Lower leg skin (tissue), 3 donors: ENCODE results near the gene MAGEA9.

Experiments
- CTCF ChIP-seq, 3 donors: fragments of 450-650 bp; IDR thresholded peaks; one replicate each; pipeline ENCODE4 v1.5.1; 2016; ENCODE audit warnings: antibody characterized with exemption in 3 of 3, mild to moderate bottlenecking in 3 of 3, moderate library complexity in 2 of 3
- POLR2A ChIP-seq, 2 donors: fragments of 450-650 bp; IDR thresholded peaks; one replicate each; pipeline ENCODE4 v1.6.1; 2016 to 2017; ENCODE audit warnings: antibody characterized with exemption in 2 of 2, mild to moderate bottlenecking in 1 of 2, moderate library complexity in 1 of 2

GRCh38 chrX:149829751-149830191 lies 48.0 kb downstream of the MAGEA9 start:
- TF ChIP-seq CTCF (IDR thresholded peaks at IDR 0.05) (no peak), POLR2A (IDR thresholded peaks at IDR 0.05) (no peak)
